ENCODE data around the gene ANKS1A.

Gene ANKS1A

DNA sequence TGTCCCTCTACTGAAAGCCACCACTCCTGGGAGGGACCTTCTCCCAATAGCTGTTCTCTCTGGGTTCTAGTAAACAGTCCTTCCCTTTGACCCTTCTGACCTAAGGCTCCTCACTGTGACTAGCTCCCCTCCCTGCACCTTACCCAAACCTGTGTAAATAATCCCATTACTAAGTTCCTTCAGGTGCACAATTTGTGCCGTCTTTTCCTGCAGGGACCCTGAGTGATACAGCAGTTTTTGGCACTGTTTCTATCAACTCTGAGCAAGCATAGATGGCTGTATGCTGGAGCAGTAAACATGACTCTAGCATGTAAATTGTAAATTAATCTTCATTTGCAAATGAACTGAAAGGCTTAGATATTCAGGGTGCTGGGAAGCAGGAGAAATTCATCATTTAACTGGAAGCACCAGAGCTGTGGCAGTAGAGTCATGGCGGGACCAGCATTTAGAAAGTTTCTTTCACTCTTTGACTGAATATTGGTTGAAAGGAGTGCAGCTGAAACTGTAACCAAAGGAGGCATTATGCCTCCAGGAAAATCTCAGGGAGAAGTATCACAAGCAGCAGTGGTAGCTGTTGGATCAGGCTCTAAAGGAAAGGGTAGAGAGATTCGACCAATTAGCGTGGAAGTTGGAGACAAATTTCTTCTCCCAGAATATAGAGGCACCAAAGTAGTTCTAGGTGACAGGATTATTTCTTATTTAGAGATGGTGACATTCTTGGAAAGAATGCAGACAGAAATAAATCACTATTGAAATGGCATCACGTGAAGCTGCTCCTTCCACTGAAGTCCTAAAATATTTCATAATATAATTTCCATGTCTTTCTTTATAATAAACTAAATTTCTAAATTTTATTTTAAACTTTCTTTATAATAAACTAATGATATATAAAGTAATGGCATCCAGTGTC lies 134.3 kb downstream of the ANKS1A start:
- DNase-seq (ENCODE audit: low spot score), result no peak

GRCh38 chr6:35024551-35025054 lies 135.5 kb downstream of the ANKS1A start:
- no peak for DNase-seq (ENCODE audit: low spot score)

DNA sequence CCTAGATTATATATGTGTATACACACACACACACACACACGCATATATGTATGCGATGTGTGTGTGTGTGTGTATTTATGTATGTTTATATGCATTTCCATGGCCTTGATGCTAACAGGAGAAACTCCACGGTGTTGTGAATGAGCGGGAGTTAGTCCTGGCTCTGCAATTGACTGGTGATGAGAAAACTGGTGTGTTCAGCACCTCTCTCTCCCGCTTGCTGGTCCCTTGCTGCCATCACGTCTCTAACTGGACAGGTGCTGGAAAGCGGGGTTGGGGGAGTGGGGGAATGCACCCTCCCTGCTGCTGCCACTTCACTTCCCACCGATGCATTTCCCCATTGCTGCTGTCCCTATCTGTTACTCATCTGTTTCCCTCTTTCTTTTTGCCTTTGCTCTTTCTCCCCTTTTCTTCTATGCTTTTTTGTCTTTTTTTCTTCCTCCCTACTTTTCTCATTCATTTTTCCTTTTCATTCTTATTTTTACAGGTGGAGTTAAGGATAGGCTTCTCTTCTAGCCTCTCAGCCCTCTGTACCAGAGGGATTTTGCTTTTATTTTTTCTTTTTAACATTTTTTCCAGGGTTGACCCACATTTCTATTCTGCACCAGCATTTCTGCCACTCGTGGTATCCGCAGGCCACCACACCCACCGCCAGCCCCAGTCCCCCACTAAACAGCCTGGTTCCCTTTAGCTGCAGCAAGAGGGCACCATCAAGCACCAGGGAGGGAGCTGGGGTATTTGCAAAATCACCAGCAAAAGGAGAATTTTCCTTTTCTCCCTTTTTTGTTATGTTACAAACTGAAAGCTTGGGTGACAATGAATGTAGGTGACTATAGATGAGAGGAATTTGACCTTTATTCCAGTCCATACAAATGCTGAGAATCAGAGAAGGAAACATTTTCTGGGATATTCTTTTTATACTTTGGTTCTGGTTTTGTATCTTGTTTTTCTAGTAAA lies 136.5 kb downstream of the ANKS1A start:
- no peak for DNase-seq (ENCODE audit: low spot score)

DNA sequence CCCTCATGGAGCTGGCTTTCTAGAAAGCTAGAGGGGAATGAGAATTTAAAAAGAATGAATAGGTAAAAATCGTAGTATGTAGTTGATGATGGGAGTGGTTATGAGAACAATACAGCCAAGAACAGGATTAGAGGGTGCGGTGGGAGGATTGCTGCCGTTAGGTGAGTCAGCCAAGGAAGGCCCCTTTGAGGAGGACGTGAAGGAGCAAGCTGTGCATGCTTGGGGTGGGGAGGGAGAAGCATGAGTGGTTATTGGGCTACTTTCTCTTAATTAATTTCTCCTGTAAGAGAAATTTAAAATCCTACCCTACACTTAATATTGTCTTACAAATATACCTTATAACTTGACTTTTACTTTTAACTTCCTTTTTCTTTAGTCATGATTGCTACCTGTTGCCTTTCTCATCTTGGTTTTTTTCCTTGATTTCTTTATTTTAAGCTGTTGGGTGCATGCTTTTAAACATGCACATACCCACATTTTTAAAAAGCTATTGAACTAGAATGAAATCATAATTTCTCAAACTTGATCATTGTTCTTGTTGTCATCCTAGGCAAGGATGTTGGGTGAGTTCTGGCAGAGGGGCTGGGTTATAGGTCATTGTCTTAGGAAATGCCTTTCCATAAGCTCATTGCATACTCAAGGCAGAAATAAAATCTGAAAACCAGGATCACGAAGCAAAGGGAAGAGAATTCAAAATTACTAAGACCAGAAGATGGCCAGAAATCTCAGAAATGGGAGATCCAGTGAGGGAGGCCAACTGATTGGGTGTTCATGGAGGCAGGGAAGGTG lies 137.6 kb downstream of the ANKS1A start:
- DNase-seq (ENCODE audit: low spot score), result no peak

- DNase-seq (ENCODE audit: low spot score), result no peak
These were observed 138.8 kb downstream of the ANKS1A start for GRCh38 chr6:35027807-35028206.

GRCh38 chr6:35028781-35029769 lies 140.0 kb downstream of the ANKS1A start:
- DNase-seq (ENCODE audit: low spot score), result no peak

GRCh38 chr6:35030099-35030498 lies 141.0 kb downstream of the ANKS1A start:
- no peak for DNase-seq (ENCODE audit: low spot score)

DNA sequence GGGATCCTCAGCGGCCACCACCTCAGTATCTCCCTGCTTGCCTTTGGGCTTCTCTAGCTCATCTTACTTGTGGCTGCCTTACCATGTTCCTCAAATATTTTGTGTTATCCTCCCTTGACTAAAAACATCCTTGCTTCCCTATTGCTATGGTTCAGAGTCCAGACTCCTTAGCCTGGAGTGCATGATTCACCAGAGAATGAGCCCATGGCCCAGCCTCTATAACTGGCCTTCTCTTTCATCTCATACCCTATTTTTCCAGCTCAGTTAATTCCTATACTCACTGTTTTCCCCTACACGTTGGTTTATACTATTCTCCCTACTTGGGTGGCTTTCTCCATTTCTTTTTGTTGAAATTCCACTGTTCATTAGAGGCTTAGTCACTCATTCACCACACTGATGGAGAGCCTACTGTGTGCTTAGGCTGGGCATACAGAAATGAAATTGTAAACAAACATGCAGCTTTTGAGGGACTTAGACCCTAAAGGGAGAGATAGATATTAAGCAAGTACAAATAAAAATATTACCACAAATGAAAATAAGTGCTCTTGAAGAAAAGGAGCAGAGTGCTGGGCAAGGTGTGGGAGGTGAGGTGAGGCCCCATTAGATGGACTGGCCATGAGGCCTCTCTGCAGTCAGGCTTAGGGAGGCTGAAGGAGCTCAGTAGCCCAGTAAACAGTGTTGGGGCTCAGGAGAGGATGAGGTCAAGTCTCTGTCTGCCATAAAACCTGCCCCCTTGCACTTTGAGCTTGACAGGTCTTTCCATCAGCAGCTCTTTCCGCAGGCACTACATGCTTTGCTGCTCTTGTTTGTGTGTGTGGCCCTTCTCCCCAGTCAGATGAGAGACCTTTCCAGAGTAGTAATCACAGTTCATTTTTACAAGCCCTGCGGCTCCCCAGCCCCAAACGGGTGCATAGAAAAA lies 142.8 kb downstream of the ANKS1A start:
- DNase-seq (ENCODE audit: low spot score), result no peak

DNA sequence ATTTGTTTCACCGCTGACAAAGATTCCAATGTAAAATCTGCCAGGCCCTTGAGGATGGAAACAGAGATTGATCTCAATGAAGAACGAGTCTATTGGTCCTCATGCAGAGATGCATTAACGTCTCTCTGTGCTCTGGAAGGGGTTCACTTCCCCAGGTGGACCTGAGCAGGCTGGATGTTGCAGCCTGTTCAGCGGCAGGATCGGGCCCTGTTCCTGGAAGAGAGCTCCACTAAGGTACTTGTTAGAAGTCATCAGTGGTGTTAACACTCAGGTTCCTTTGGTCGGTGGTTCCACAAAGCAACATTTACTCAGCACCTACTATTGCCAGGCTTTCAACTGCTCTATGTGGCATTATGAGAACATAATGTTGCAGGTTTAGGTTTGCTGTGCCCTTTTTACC lies 144.6 kb downstream of the ANKS1A start:
- no peak for DNase-seq (ENCODE audit: low spot score)

- DNase-seq (ENCODE audit: low spot score), result no peak
These were observed 145.5 kb downstream of the ANKS1A start for GRCh38 chr6:35034411-35035191.

DNA sequence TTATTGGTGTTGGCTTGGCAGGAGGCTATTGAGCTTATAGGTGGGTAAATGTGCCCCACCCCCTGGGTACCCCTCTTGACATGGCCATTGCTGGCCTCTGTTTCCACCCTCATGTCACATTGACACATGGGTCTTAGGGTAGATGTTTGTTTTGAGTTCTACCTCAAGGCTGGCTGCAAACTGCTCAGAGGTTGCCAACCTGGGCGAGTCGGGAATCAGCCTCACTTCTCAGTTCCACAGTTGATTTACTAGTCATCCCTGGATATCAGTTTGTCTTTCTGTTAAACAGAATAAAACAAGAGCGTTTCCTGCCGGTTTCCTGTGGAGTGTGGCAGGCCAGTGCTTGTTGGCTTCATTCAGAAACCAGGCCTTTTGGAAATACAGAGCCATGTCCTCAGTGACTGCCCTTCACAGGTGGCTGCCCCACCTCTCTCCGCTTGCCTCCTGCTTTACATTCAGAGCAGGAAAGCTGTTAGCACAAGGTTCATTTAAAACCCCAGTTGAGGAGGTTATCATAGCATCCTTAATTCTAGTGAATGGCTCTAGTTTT lies 146.5 kb downstream of the ANKS1A start:
- DNase-seq (ENCODE audit: low spot score), result no peak

DNA sequence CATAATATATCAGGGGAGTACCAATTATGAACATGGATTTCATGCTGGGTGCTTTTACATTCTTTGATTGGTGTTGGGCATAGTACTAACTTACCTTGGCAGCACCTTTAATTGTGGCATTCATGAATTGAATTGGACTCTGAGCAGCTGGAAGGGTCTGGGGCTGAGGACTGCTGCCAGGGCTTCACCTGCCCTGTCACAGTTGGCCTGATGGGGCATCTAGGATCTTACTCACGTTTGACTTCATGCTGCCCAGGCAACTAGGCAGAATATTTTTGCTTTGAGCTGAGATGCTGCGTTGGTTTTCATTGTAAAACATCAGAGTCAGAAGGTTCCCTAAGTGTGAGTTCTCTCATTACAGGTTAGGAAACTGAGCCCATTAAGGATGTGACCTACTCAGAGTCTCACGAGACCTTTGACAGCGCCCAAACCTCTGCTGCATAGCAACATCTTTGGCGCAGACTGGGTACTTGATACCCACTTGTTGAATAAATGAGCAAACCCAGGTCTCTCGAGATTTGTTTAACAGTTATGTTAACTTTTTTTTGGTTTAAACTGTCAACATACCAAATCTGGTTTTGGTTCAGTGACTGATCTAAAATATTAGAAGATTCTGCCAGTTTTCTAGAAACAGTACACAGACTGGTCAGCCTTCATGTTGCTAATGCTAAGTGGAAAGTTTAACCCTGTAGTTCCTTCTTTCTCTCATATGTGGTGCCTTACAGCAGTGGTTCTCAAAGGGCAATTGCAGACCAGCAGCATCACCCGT lies 147.2 kb downstream of the ANKS1A start:
- no peak for DNase-seq (ENCODE audit: low spot score)

DNA sequence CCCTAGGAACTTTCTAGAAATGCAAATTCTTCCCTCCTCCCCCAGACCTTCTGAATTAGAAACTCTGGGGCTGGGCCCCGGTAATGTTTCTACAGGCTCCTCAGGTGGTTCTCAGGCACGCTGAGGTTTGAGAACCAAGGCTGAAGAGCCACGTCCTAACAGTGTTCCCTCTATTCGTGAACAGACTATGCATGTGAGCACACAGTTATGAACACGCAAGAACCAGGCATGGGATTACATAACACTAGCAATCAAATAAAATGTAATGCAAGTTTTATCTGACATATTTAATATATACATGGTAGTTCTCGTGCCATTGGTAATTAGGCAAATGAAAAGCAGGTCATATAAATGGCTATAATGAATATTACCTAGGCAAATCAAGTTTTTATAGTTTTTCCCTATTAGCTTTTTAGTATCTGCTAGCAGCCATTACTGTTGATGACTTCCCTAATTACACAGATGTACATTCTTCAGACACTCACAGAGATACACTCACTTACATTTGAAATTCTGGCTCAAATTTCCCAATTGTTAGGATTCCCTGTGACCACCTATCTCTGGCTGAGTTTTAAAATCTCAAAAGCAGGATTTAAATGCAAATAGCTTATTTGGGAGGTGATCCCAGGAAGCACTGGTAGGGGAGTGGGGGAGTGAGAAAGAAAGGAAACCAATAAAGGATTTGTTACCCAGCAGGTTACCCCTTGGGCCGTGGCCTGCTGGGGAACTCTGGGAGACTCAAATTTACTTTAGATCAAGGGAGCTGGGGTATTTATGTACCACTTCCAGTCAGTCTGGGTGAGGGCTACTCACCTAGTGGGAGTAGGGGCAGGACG lies 148.0 kb downstream of the ANKS1A start:
- no peak for DNase-seq (ENCODE audit: low spot score)

- DNase-seq (ENCODE audit: low spot score), result no peak
These were observed 148.6 kb downstream of the ANKS1A start for GRCh38 chr6:35037664-35038038.

DNA sequence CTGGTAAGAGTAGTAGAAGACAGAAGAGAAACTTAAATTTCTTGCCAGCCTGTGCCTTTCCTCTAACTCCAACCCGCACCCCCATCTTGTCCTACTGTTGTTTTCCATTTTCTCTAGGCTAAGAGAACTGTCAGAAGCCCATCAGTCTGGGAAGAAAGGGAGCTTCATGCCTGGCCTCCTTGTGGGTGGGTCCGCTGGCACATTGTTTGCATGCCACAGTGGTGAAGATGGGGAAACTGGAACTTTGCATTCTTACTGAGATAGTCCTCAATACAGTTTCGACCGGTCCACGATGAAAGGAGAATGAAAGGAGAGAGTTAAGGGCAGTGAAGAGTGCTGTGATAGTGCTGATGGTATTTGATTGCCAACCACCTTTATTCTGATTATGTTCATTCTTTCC lies 149.0 kb downstream of the ANKS1A start:
- DNase-seq (ENCODE audit: low spot score), result no peak

GRCh38 chr6:35040398-35040797 lies 151.3 kb downstream of the ANKS1A start:
- no peak for DNase-seq (ENCODE audit: low spot score)

Measured in hepatic stellate cell (primary cell).